CD4-positive, alpha-beta T cell treated with Interleukin-4 for 4 hours (primary cell): Measurements from ENCODE around the gene GPC5.
A peak's percentile ranks its signal among the peaks of the same experiment; 100 is the strongest.
"Not testable (repeated sequence)": the region's sequence is repeated elsewhere in the genome, so short reads cannot be mapped to it uniquely, and the experiment has no call there.

Experiments used
- DNase-seq: peaks from one replicate; pipeline ENCODE4 v3.0.0-alpha.2; 2020

The GPC5 gene

DNA sequence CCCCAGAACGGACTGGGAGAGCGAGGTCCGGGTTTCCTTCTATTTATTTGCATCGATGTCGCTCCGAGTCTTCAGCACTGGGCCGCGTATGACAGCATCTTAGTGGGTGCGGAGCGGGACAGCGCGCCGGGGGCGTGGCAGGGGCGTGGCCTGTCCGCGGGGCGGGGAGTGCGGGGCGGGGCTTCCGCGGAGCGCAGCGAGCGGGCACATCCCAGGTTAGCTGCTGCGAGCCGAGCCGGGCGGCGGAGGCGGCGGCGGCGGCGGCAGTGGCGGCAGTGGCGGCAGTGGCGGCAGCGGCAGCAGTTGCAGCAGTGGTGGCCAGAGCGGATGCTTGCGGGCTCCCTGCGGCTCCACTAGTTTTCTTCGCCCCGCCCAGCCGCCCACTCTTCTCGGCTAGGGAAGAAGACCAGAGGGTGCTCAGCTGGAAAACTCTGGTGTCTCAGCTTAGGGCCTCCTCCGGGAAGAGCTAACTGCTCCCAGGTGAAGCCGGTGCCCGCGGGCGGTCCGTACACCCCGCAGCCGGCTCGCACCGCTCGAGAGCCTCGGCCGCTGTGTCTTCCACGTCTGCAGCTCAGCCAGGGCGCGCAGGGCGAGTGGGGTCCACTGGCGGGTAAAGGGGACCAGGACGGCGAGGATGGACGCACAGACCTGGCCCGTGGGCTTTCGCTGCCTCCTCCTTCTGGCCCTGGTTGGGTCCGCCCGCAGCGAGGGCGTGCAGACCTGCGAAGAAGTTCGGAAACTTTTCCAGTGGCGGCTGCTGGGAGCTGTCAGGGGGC is at the start of gene GPC5:
TSS of gene GPC5 (plus strand) at position 209 of the 776 bp plus-strand sequence.
- peak; percentile 84 for DNase-seq

DNA sequence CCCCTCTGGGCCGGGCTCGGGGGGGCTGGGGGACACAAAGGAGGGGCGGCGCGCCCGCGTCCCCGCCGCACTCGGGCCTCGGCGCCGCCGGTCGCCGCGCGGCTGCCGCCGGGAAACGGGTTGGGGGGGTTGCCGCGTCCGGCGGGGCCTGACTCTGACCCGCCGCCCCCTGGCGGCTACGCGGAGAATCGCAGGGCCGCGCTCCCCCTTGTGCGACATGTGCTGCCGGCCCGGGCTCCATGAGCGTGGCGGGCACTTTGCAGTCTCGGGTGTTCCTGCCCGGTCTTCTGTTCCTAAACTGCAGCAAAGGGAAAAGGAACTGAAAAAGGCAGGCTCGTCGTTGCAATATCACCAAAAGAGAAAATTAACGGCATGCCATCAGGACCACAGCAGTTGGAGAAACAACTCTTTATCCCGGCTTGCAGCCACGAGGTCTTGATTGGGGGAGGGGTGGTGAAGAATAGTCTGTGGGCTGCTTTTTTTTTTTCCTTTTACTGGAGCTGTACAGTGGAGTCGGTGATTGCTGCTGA is 49.5 kb upstream of the GPC5 start:
- DNase-seq, result peak; percentile 87

DNA sequence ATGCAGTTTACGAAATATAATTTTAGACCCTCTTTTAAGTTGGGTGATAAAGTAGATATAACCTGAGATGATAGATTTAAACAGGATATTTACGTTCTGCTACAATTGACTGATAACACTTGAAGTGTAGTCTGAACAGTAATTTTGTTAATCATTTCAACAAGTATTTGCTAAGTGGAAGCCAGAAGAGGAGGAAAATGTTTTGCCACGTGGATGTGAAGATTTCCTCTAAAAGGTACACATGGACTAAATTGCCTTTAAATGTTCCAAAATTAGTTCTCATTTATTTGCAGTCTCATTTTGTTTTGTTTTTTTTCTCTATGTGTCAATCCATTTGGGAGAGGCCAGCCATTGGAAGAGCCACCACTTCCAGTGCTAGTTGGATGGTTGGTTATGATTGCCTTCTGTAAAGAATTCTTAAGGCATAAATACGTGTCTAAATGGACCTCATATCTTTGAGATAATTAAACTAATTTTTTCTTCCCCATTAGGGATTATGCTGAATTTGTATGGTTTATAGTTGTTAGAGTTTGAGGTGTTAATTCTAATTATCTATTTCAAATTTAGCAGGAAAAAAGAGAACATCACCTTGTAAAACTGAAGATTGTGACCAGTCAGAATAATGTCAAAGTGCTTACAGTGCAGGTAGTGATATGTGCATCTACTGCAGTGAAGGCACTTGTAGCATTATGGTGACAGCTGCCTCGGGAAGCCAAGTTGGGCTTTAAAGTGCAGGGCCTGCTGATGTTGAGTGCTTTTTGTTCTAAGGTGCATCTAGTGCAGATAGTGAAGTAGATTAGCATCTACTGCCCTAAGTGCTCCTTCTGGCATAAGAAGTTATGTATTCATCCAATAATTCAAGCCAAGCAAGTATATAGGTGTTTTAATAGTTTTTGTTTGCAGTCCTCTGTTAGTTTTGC is 48.2 kb upstream of the GPC5 start:
- no peak for DNase-seq

DNA sequence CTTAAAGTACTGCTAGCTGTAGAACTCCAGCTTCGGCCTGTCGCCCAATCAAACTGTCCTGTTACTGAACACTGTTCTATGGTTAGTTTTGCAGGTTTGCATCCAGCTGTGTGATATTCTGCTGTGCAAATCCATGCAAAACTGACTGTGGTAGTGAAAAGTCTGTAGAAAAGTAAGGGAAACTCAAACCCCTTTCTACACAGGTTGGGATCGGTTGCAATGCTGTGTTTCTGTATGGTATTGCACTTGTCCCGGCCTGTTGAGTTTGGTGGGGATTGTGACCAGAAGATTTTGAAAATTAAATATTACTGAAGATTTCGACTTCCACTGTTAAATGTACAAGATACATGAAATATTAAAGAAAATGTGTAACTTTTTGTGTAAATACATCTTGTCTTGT is 47.3 kb upstream of the GPC5 start:
- no peak for DNase-seq

GRCh38 chr13:91351980-91352379 is 46.4 kb upstream of the GPC5 start:
- DNase-seq, result no peak

- DNase-seq, result not testable (repeated sequence)
Observed at GRCh38 chr13:91352891-91353290, 45.5 kb upstream of the GPC5 start.

GRCh38 chr13:91353494-91353893 is 44.9 kb upstream of the GPC5 start:
- no peak for DNase-seq

DNA sequence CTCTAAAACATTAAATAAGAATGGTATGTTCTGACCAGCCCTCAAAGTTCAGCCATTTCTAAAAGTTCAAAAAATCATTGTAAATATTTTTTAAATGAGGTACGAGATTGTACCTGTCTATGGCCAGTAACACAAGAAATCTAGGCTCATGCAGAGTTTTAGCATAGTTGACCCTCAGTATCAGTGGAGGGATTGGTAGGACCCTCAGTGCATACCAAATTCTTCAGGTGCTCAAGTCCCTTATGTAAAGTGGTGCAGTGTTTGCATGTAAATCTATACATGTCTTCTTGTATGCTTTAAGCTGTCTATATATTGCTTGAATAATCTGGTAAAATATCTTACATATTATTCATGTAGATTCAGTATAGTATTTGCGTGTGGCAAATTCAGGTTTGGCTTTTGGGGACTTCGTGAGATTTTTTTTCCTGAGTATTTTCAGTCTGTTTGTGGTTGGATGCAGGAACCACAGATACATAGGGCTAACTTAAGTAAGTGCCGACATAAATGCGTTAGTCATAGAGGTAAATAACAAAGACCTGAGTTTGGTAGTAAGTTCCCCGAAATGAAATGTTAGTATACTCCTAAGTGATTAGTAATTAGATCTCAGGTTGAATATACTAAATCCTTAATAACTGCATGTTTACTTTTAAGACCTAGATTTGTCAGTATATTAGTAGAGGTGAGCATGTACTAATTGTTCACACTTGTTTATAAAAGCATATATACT is 43.2 kb upstream of the GPC5 start:
- no peak for DNase-seq

GRCh38 chr13:91355826-91356710 is 42.4 kb upstream of the GPC5 start:
- DNase-seq, result no peak

GRCh38 chr13:91356919-91357612 is 41.4 kb upstream of the GPC5 start:
- no peak for DNase-seq

- no peak for DNase-seq
Observed at GRCh38 chr13:91357613-91358386, 40.6 kb upstream of the GPC5 start.

DNA sequence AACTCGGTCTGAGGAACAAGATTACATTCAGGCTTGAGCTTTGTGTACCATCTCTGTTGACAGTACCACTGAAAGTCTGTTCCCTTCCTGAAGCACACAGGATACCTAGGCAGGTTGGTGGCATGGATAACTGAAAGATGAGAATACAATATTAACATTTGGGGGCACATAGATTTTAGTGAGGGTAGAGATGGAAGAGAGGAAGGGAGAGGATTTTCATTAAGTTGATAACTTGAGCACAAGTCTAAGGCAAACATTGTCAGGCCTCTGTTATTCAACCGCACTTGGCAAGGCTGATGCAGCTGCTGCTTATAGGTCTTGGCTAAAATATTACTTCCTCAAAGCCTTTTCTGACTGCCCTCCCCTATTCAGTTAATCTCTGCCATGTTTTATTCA is 40.0 kb upstream of the GPC5 start:
- no peak for DNase-seq

- no peak for DNase-seq
Observed at GRCh38 chr13:91359111-91359510, 39.3 kb upstream of the GPC5 start.

DNA sequence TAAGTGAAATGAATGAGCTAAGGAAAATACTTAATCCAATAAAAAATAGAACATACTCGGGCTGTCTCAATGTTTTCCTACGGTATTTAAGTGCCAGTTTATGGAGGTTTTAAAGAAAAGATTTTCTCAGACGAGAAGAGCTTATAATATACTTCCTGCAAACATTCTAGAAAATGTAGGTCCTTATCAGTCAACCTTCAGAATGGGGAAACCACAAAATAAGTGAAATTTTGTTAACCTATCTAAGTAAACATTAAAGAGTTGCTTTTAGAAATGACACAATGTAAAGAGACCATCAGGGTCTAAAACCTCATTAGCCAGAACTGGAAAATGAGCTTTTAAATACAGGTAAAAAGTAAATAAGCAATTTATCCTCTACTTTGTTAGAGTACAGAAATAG is 38.8 kb upstream of the GPC5 start:
- DNase-seq, result no peak

- DNase-seq, result no peak
Observed at GRCh38 chr13:91360246-91360751, 38.1 kb upstream of the GPC5 start.

GRCh38 chr13:91361755-91362271 is 36.6 kb upstream of the GPC5 start:
- DNase-seq, result no peak

- no peak for DNase-seq
Observed at GRCh38 chr13:91362908-91363307, 35.5 kb upstream of the GPC5 start.

- DNase-seq, result no peak
Observed at GRCh38 chr13:91368101-91368500, 30.3 kb upstream of the GPC5 start.

DNA sequence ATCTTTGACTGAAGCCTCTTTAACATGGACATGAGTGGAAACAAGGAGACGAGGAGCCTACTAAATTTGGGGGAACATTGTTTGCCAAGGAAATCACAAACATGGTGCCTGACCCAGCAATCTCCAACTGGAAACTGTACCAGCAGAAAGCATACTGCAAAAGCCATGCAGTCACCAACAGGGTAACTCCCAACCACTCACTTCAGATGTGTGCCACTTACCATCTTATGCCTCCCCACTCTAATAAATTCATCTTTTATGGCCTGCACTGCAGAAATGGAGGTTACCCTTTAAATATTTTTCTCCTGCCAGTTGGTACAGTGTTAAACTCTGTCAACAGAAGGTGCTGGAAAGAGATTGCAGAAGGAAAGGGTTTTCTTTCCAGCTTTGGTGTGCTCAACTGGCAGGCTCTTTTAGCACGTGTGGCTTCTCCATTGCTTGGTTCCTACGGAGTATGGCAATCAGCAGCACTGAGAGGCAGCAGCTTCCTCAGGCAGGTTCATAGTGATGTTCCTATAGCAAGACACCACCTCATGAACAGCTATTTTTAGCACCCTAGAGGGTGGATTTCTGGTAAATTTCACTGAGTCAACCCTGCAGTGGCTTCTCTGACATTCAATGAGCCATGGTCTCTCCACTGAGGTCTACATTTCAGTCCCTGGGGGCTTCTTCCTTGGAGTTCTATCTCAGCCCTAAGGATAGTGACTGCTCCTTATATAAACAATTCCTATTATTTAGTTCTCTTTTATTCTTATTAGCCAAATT is 29.6 kb upstream of the GPC5 start:
- no peak for DNase-seq
